ENCODE results near the gene ZNF234. TPM values are rescaled to one million over a fixed set of nuclear protein-coding genes. Genes with fewer than 3 reads are reported as not detected.

ZNF234 gene
- 1 to 10 TPM; 4.8 to 7.2 (median 6.8) TPM for total RNA-seq (2021; fragmentation: NEBNext Ultra II Directional; extraction: Animal tissue kit (Norgen Biotek cat#: 25700))
- long read RNA-seq, full-length matches to known transcripts: 4 of 6 reads
- long read RNA-seq, partial matches to known transcripts: 1 of 6 reads
- long read RNA-seq, other reads (novel, unspliced or antisense): 1 of 6 reads

GRCh38 chr19:44141191-44142058 is at the start of gene ZNF234:
TSS of gene ZNF234 (plus strand) at chr19:44141554. CDS start at chr19:44144633, 3,079 bp downstream.
- H3K36me3 Mint-ChIP-seq (ENCODE audit: low read depth): peaks cover 28% of the 10 kb centered on the region
- DNase-seq: peak; percentile 82
- H3K9me3 Mint-ChIP-seq: no peaks in the 10 kb centered on the region
- no peak; the same call in 1 of the 2 replicates for TF ChIP-seq CTCF (IDR thresholded peaks at IDR 0.05)
- H3K4me1 Mint-ChIP-seq (ENCODE audit: low read depth): peaks cover 21% of the 10 kb centered on the region
- H3K4me3 Mint-ChIP-seq: peak within 1 kb of the TSS; percentile 91
- H3K27me3 Mint-ChIP-seq (ENCODE audit: insufficient read depth): no peaks in the 10 kb centered on the region; the same call in 1 of the 2 replicates
- peak within 1 kb of the TSS; percentile 77 for H3K27ac Mint-ChIP-seq

GRCh38 chr19:44092108-44092507 is 49.2 kb upstream of the ZNF234 start:
- peaks cover 13% of the 10 kb centered on the region for H3K36me3 Mint-ChIP-seq (ENCODE audit: low read depth)
- no peak for TF ChIP-seq CTCF (IDR thresholded peaks at IDR 0.05)
- H3K9me3 Mint-ChIP-seq: no peaks in the 10 kb centered on the region
- H3K4me3 Mint-ChIP-seq: no peak overlapping the region
- H3K4me1 Mint-ChIP-seq (ENCODE audit: low read depth): no peaks in the 10 kb centered on the region
- no peak overlapping the region for H3K27ac Mint-ChIP-seq
- peaks cover 3% of the 10 kb centered on the region for H3K27me3 Mint-ChIP-seq (ENCODE audit: insufficient read depth)
- DNase-seq: no peak

- peak within 1 kb of the TSS; percentile 89 for H3K27ac Mint-ChIP-seq
- peak within 1 kb of the TSS; percentile 99 for H3K4me3 Mint-ChIP-seq
- peak; percentile 91 for DNase-seq
- peaks cover 2% of the 10 kb centered on the region for H3K27me3 Mint-ChIP-seq (ENCODE audit: insufficient read depth)
- no peaks in the 10 kb centered on the region for H3K4me1 Mint-ChIP-seq (ENCODE audit: low read depth)
- no peak for TF ChIP-seq CTCF (IDR thresholded peaks at IDR 0.05)
- H3K36me3 Mint-ChIP-seq (ENCODE audit: low read depth): peaks cover 20% of the 10 kb centered on the region
- no peaks in the 10 kb centered on the region for H3K9me3 Mint-ChIP-seq
Measured at GRCh38 chr19:44093931-44094765, 47.2 kb upstream of the ZNF234 start, which contains the start of gene ZNF224. TSS of gene ZNF224 (plus strand) at chr19:44094361. CDS start at chr19:44097874, 3,513 bp downstream.

GRCh38 chr19:44107751-44108150 is 33.6 kb upstream of the ZNF234 start:
- Mint-ChIP-seq H3K36me3 (ENCODE audit: low read depth) (peaks cover 79% of the 10 kb centered on the region), H3K9me3 (peaks cover 56% of the 10 kb centered on the region), H3K27ac (no peak overlapping the region), H3K4me1 (ENCODE audit: low read depth) (peaks cover 9% of the 10 kb centered on the region), H3K4me3 (no peak overlapping the region), H3K27me3 (ENCODE audit: insufficient read depth) (no peaks in the 10 kb centered on the region)
- no peak for DNase-seq
- TF ChIP-seq CTCF (IDR thresholded peaks at IDR 0.05): no peak

GRCh38 chr19:44109458-44109857 is 31.9 kb upstream of the ZNF234 start:
- Mint-ChIP-seq H3K27ac (no peak overlapping the region), H3K4me1 (ENCODE audit: low read depth) (peaks cover 15% of the 10 kb centered on the region), H3K9me3 (peaks cover 56% of the 10 kb centered on the region), H3K27me3 (ENCODE audit: insufficient read depth) (no peaks in the 10 kb centered on the region), H3K36me3 (ENCODE audit: low read depth) (peaks cover 63% of the 10 kb centered on the region), H3K4me3 (no peak overlapping the region)
- no peak for TF ChIP-seq CTCF (IDR thresholded peaks at IDR 0.05)
- no peak for DNase-seq

All from HFFc6 (cell line).